GM21737 (cell line): ENCODE data around the gene MTFP1.
"Not testable (repeated sequence)": the region's sequence is repeated elsewhere in the genome, so short reads cannot be mapped to it uniquely, and the experiment has no call there.

Experiments
- ATAC-seq: cut with Tn5 transposase; IDR thresholded peaks from one replicate; pipeline ENCODE4 v1.9.1; 2021; ENCODE audit warnings: mild to moderate bottlenecking, moderate library complexity; ENCODE audit not compliant: unreplicated experiment

Gene MTFP1

GRCh38 chr22:30425616-30426387 lies at the start of gene MTFP1:
Gene MTFP1 (plus strand): TSS chr22:30425768. CDS start chr22:30425880, 112 bp downstream.
- ATAC-seq: no peak

- no peak for ATAC-seq
Measured at GRCh38 chr22:30380011-30380410, 45.6 kb upstream of the MTFP1 start.

- ATAC-seq: no peak
Measured at GRCh38 chr22:30381264-30381663, 44.3 kb upstream of the MTFP1 start.

- ATAC-seq: no peak
Measured at GRCh38 chr22:30382340-30382739, 43.2 kb upstream of the MTFP1 start.

- no peak for ATAC-seq
Measured at GRCh38 chr22:30383061-30383460, 42.5 kb upstream of the MTFP1 start.

GRCh38 chr22:30385942-30386341 lies 39.6 kb upstream of the MTFP1 start:
- ATAC-seq: no peak

GRCh38 chr22:30386608-30386959 lies 39.0 kb upstream of the MTFP1 start:
- ATAC-seq: no peak

- peak; percentile 78 for ATAC-seq
Measured at GRCh38 chr22:30386960-30387827, 38.4 kb upstream of the MTFP1 start, which contains the start of gene RNF215. Gene RNF215 (minus strand): TSS chr22:30387411. CDS start chr22:30387313, 98 bp downstream.

- no peak for ATAC-seq
Measured at GRCh38 chr22:30390974-30391691, 34.4 kb upstream of the MTFP1 start.

GRCh38 chr22:30392661-30393321 lies 32.8 kb upstream of the MTFP1 start:
- no peak for ATAC-seq

GRCh38 chr22:30393322-30393680 lies 32.3 kb upstream of the MTFP1 start:
- ATAC-seq: no peak

- ATAC-seq: no peak
Measured at GRCh38 chr22:30393885-30394284, 31.7 kb upstream of the MTFP1 start.

GRCh38 chr22:30396871-30397655 lies 28.5 kb upstream of the MTFP1 start, which contains the start of gene SEC14L2:
Gene SEC14L2 (plus strand): TSS chr22:30397018. CDS start chr22:30397117, 99 bp downstream.
- ATAC-seq: no peak

GRCh38 chr22:30397656-30398635 lies 27.6 kb upstream of the MTFP1 start:
- no peak for ATAC-seq

GRCh38 chr22:30398685-30399680 lies 26.6 kb upstream of the MTFP1 start:
- no peak for ATAC-seq

- ATAC-seq: no peak
Measured at GRCh38 chr22:30399718-30400117, 25.9 kb upstream of the MTFP1 start.

GRCh38 chr22:30400159-30400558 lies 25.4 kb upstream of the MTFP1 start:
- no peak for ATAC-seq

- not testable (repeated sequence) for ATAC-seq
Measured at GRCh38 chr22:30401024-30401423, 24.5 kb upstream of the MTFP1 start.
